ENCODE data around the gene RABAC1.

DNA sequence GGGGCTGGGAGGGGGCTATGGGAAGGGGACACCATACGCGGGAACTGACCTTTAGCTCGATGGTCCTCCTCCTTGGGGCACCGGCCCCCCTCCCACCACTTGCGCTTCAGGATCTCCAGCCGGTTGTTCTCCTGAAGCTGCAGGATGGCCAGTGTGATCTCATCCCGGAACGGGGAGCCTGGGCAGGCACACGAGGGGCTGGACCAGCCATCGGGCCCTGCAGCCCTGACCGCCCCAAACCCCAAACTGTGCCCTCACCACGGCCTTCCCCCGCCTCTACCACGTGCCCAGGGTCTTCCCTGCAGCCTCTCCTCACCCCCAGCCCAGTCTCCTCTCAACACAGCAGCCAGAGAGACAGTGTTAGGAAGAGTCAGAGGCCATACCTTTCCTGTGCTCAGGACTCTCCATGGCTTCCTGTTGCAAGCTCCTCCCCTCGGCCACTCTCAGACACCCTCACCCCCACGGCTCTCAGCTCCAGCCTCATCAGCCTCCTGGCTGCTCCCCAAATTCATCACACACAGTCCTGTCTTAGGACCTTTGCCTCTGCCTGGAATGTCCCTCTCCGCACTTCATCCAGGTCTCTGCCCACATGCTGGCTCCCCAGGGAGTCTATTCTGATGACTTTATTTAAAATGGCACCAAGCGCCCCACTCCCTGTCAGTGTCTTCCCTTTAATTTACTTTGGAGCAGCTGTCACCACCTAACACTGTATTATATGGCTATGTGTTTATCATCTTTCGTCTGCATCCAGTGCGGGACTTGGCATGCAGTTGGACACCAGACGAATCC lies 44.6 kb upstream of the RABAC1 start:
- TF ChIP-seq, protein P1, sequence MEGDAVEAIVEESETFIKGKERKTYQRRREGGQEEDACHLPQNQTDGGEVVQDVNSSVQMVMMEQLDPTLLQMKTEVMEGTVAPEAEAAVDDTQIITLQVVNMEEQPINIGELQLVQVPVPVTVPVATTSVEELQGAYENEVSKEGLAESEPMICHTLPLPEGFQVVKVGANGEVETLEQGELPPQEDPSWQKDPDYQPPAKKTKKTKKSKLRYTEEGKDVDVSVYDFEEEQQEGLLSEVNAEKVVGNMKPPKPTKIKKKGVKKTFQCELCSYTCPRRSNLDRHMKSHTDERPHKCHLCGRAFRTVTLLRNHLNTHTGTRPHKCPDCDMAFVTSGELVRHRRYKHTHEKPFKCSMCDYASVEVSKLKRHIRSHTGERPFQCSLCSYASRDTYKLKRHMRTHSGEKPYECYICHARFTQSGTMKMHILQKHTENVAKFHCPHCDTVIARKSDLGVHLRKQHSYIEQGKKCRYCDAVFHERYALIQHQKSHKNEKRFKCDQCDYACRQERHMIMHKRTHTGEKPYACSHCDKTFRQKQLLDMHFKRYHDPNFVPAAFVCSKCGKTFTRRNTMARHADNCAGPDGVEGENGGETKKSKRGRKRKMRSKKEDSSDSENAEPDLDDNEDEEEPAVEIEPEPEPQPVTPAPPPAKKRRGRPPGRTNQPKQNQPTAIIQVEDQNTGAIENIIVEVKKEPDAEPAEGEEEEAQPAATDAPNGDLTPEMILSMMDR (IDR thresholded peaks at IDR 0.05; ENCODE audit: extremely low read depth in 1 of 2, insufficient read depth in 1 of 2, low read depth in 1 of 2, low read length in 2 of 2), result no peak
- no peak for TF ChIP-seq EZH2 (IDR thresholded peaks at IDR 0.05; ENCODE audit: borderline replicate concordance, low read depth, low read length, severe bottlenecking)

Measured in endothelial cell of umbilical vein (primary cell).